Natural killer cell (primary cell): Measurements from ENCODE around the gene GSTK1. TPM values are rescaled to one million over a fixed set of nuclear protein-coding genes. Genes with fewer than 3 reads are reported as not detected.

ENCODE experiments used
- ATAC-seq, 3 donors: fragments of 150-1000 bp in 2 of 3; fragments of 200-7000 bp in 1 of 3; cut with Tn5 transposase; 1 replicate in 1 of 3; 2 replicates in 2 of 3; pipeline ENCODE4 v1.10.0; 2021; ENCODE audit warnings: mild to moderate bottlenecking in 2 of 3, moderate library complexity in 2 of 3
- DNase-seq, 2 donors: peaks; one replicate each; pipeline versions ENCODE4 v3.0.0 to v3.0.0-alpha.2; 2013 to 2021; ENCODE audit warnings: mixed read lengths in 1 of 2
- H3K27ac ChIP-seq: one replicate; pipeline ENCODE4 v1.5.1; 2013; ENCODE audit warnings: mild to moderate bottlenecking, low read length
- H3K27me3 ChIP-seq: one replicate; pipeline ENCODE4 v1.6.1; 2013; ENCODE audit warnings: low read length; ENCODE audit not compliant: control insufficient read depth, insufficient read depth
- H3K36me3 ChIP-seq: one replicate; pipeline ENCODE4 v1.6.1; 2013; ENCODE audit warnings: low read length; ENCODE audit not compliant: control insufficient read depth, insufficient read depth
- H3K4me1 ChIP-seq: one replicate; pipeline ENCODE4 v1.6.1; 2013; ENCODE audit warnings: low read length; ENCODE audit not compliant: control insufficient read depth, insufficient read depth
- H3K4me3 ChIP-seq: one replicate; pipeline ENCODE4 v1.5.1; 2013; ENCODE audit warnings: low read length
- H3K9me3 ChIP-seq: one replicate; pipeline ENCODE4 v1.6.1; 2013; ENCODE audit warnings: low read length; ENCODE audit not compliant: control insufficient read depth, insufficient read depth
- H3K27ac Mint-ChIP-seq, 2 donors: one replicate each; pipeline ENCODE4 v1.8.0; 2022; ENCODE audit warnings: mild to moderate bottlenecking in 2 of 2, mixed read lengths in 2 of 2, moderate library complexity in 1 of 2
- H3K27me3 Mint-ChIP-seq, 2 donors: one replicate each; pipeline ENCODE4 v1.8.0; 2022; ENCODE audit warnings: low read depth in 2 of 2, mixed read lengths in 2 of 2
- H3K36me3 Mint-ChIP-seq: one replicate; pipeline ENCODE4 v1.8.0; 2022; ENCODE audit warnings: mixed read lengths
- H3K4me1 Mint-ChIP-seq, 2 donors: one replicate each; pipeline ENCODE4 v1.8.0; 2022; ENCODE audit warnings: mixed read lengths in 2 of 2
- H3K4me3 Mint-ChIP-seq: one replicate; pipeline ENCODE4 v1.8.0; 2022; ENCODE audit warnings: mild to moderate bottlenecking, moderate library complexity, mixed read lengths
- H3K9me3 Mint-ChIP-seq, 2 donors: one replicate each; pipeline ENCODE4 v1.8.0; 2022; ENCODE audit warnings: mixed read lengths in 2 of 2
- WGBS: methylation state at CpG from one replicate; pipeline ENCODE4 v1.1.7; 2013; ENCODE audit warnings: missing lambda C conversion rate; ENCODE audit not compliant: insufficient coverage; 5-methylcytosine and 5-hydroxymethylcytosine counted together
- intact Hi-C: fragments of 100-400 bp; cut with micrococcal nuclease; formaldehyde crosslinking; loops from one replicate; pipeline ENCODE4 v1.14.2; 2022
- total RNA-seq, 4 donors: library from RNA; stranded (reverse); fragments of 120-200 nt in 1 of 4; gene quantifications; one replicate each; pipeline versions ENCODE4 v1.2.3 to v1.2.4, GENCODE V29; 2013 to 2022
- TF ChIP-seq, protein P1 (sequence below): fragments of 200-600 bp; IDR thresholded peaks from one replicate; pipeline ENCODE4 v1.8.0; 2022; ENCODE audit warnings: antibody characterized with exemption

Gene GSTK1
- total RNA-seq, 3 donors from 2014 or later (not counting 1 experiment from before 2014, with no cell fraction given), result 159 to 215 (median 181) TPM

DNA sequence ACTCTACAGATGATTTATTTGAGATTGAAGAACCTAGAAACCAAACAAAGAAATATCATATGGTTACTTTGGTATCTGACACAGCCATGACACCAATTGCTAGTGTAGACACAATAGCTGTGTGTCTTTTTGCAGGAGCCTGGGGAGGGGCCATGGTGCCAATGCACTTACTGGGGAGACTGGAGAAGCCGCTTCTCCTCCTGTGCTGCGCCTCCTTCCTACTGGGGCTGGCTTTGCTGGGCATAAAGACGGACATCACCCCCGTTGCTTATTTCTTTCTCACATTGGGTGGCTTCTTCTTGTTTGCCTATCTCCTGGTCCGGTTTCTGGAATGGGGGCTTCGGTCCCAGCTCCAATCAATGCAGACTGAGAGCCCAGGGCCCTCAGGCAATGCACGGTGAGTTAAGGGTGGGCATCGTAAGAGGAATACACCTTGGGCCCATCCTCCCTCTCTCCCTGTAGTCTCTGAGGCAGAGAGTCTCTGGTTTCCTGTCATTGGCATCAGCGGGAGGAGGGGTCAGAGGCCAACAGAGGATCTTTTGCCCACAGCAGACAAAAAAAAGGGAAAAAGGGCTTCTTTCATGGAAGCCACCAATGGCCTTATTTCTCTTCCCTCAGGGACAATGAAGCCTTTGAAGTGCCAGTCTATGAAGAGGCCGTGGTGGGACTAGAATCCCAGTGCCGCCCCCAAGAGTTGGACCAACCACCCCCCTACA lies 22.7 kb downstream of the GSTK1 start:
- ATAC-seq (no peak), DNase-seq (no peak)
- Histone ChIP-seq H3K4me3 (no peak overlapping the region), H3K9me3 (no peaks in the 10 kb centered on the region), H3K27ac (no peak overlapping the region), H3K36me3 (no peaks in the 10 kb centered on the region), H3K4me1 (peaks cover 24% of the 10 kb centered on the region), H3K27me3 (no peaks in the 10 kb centered on the region)
- Mint-ChIP-seq H3K4me1 (peaks cover 32 to 36% of the 10 kb centered on the region in 2 donors), H3K36me3 (no peaks in the 10 kb centered on the region), H3K4me3 (no peak overlapping the region), H3K27me3 (no peaks in the 10 kb centered on the region), H3K27ac (no peak overlapping the region), H3K9me3 (no peaks in the 10 kb centered on the region)
- TF ChIP-seq, protein P1, sequence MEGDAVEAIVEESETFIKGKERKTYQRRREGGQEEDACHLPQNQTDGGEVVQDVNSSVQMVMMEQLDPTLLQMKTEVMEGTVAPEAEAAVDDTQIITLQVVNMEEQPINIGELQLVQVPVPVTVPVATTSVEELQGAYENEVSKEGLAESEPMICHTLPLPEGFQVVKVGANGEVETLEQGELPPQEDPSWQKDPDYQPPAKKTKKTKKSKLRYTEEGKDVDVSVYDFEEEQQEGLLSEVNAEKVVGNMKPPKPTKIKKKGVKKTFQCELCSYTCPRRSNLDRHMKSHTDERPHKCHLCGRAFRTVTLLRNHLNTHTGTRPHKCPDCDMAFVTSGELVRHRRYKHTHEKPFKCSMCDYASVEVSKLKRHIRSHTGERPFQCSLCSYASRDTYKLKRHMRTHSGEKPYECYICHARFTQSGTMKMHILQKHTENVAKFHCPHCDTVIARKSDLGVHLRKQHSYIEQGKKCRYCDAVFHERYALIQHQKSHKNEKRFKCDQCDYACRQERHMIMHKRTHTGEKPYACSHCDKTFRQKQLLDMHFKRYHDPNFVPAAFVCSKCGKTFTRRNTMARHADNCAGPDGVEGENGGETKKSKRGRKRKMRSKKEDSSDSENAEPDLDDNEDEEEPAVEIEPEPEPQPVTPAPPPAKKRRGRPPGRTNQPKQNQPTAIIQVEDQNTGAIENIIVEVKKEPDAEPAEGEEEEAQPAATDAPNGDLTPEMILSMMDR, result no peak
- intact Hi-C loops, result no loop called here
- 97% methylated on average over 11 of the region's 11 CpGs for WGBS

DNA sequence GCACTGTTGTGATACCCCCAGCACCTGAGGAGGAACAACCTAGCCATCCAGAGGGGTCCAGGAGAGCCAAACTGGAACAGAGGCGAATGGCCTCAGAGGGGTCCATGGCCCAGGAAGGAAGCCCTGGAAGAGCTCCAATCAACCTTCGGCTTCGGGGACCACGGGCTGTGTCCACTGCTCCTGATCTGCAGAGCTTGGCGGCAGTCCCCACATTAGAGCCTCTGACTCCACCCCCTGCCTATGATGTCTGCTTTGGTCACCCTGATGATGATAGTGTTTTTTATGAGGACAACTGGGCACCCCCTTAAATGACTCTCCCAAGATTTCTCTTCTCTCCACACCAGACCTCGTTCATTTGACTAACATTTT lies 23.3 kb downstream of the GSTK1 start:
- peak overlapping the region; percentile 97 for H3K4me3 Mint-ChIP-seq

DNA sequence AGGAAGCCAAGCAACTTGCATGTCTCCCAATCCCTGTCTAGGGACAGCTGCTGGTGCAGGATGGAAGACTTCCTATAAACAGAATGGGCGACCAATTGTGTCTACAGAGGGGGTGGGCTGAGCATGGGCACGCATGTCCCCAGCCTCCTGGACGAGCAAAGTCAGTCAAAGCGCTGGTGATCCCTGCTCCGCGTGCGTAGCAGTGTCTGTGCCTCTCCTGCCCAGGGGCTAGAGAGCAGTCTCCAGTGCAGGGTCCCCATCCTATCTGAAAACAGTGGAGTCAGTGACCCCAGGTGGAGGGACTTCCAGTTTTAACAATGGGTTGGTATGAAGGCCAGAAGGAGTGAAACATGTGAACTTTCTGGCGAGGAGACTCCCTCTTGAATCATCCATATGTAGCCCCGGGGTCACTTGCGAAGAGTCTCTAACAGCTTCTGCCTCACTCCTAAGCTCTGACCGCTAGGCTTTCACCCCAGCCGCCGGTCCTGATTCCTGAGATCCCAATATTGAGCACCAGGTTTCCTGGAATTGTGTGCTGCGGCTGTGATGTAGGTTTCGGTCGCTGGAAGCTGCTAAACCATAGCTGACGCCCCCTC lies 24.2 kb downstream of the GSTK1 start:
- Histone ChIP-seq H3K36me3 (peaks cover 6% of the 10 kb centered on the region), H3K9me3 (no peaks in the 10 kb centered on the region), H3K27me3 (no peaks in the 10 kb centered on the region), H3K4me1 (peaks cover 24% of the 10 kb centered on the region), H3K27ac (peak overlapping the region; percentile 62), H3K4me3 (peak overlapping the region; percentile 23)
- intact Hi-C loops, result no loop called here
- Mint-ChIP-seq H3K27ac (peak overlapping the region; percentile 85 to 94), H3K9me3 (no peaks in the 10 kb centered on the region), H3K4me3 (peak overlapping the region; percentile 97), H3K4me1 (peaks cover 39 to 43% of the 10 kb centered on the region in 2 donors), H3K27me3 (no peaks in the 10 kb centered on the region), H3K36me3 (peaks cover 6% of the 10 kb centered on the region)
- no peak for DNase-seq
- ATAC-seq, result no peak
- WGBS, result 86% methylated on average over 17 of the region's 17 CpGs
- TF ChIP-seq, protein P1, result no peak

More for the DNA sequence above, 23.3 kb downstream of the GSTK1 start:
- no peak for DNase-seq
- intact Hi-C loops, result no loop called here
- Mint-ChIP-seq H3K9me3 (no peaks in the 10 kb centered on the region), H3K27me3 (no peaks in the 10 kb centered on the region), H3K4me1 (peaks cover 37 to 42% of the 10 kb centered on the region in 2 donors), H3K36me3 (peaks cover 4% of the 10 kb centered on the region), H3K27ac (no peak overlapping the region)
- peaks cover 24% of the 10 kb centered on the region for H3K4me1 ChIP-seq
- WGBS, result 96% methylated on average over 6 of the region's 6 CpGs
- H3K9me3 ChIP-seq, result no peaks in the 10 kb centered on the region
- TF ChIP-seq, protein P1, result no peak
- no peak for ATAC-seq
- no peak overlapping the region for H3K4me3 ChIP-seq
- no peak overlapping the region for H3K27ac ChIP-seq
- no peaks in the 10 kb centered on the region for H3K27me3 ChIP-seq
- peaks cover 2% of the 10 kb centered on the region for H3K36me3 ChIP-seq
